ENCODE results near the gene ALG3. TPM values are rescaled to one million over a fixed set of nuclear protein-coding genes. Genes with fewer than 3 reads are reported as not detected.

The ALG3 gene
- total RNA-seq, 1 donor from 2014 or later: 28.9 TPM

- no peak for ATAC-seq
Observed at GRCh38 chr3:184192889-184193288, 55.9 kb downstream of the ALG3 start.

Other genes starting within 250 kb of the ALG3 start
- 35.8 TPM for gene ABCC5, start 231.1 kb downstream of the ALG3 start, total RNA-seq
- not detected for gene HTR3D, start 217.2 kb downstream of the ALG3 start, total RNA-seq
- gene HTR3C, start 195.9 kb downstream of the ALG3 start, total RNA-seq: not detected
- not detected for gene HTR3E, start 151.9 kb downstream of the ALG3 start, total RNA-seq
- gene EIF2B5, start 113.6 kb downstream of the ALG3 start, total RNA-seq: 21.8 TPM
- 29.2 TPM for gene DVL3, start 93.6 kb downstream of the ALG3 start, total RNA-seq
- gene AP2M1, start 74.1 kb downstream of the ALG3 start, total RNA-seq: 235 TPM
- gene ABCF3, start 62.8 kb downstream of the ALG3 start, total RNA-seq: 45.3 TPM
- not detected for gene VWA5B2, start 19.4 kb downstream of the ALG3 start, total RNA-seq
- gene EEF1AKMT4, start 710 bp upstream of the ALG3 start, total RNA-seq: 7.1 TPM
- 0.24 TPM for gene CAMK2N2, start 12.6 kb upstream of the ALG3 start, total RNA-seq
- gene ECE2, start 27.1 kb upstream of the ALG3 start, total RNA-seq: not detected
- 126 TPM for gene PSMD2, start 50.3 kb upstream of the ALG3 start, total RNA-seq
- gene EIF4G1, start 65.6 kb upstream of the ALG3 start, total RNA-seq: 339 TPM
- 7.3 TPM for gene FAM131A, start 88.6 kb upstream of the ALG3 start, total RNA-seq
- gene CLCN2, start 112.6 kb upstream of the ALG3 start, total RNA-seq: 3.4 TPM
- 46.0 TPM for gene POLR2H, start 112.7 kb upstream of the ALG3 start, total RNA-seq
- gene THPO, start 129.2 kb upstream of the ALG3 start, total RNA-seq: not detected
- 0.84 TPM for gene CHRD, start 131.1 kb upstream of the ALG3 start, total RNA-seq